ENCODE measurements around the gene NODAL.
"Not testable (repeated sequence)": the region's sequence is repeated elsewhere in the genome, so short reads cannot be mapped to it uniquely, and the experiment has no call there.

NODAL gene

GRCh38 chr10:70441161-70441894 lies at the start of gene NODAL:
TSS of gene NODAL (minus strand) at chr10:70441681. CDS start at chr10:70441667, 14 bp downstream.
- DNase-seq (no peak), ATAC-seq (replicated peaks) (peak; percentile 39 to 50)
- peaks cover 36 to 52% of the 10 kb centered on the region in 2 donors for H3K27me3 Mint-ChIP-seq
- H3K27ac Mint-ChIP-seq = peak within 1 kb of the TSS; percentile 51
- H3K36me3 Mint-ChIP-seq = no peaks in the 10 kb centered on the region
- H3K9me3 Mint-ChIP-seq = no peaks in the 10 kb centered on the region
- peaks cover 9 to 21% of the 10 kb centered on the region in 2 donors for H3K4me1 Mint-ChIP-seq
- peak within 1 kb of the TSS; percentile 71 to 75 for H3K4me3 Mint-ChIP-seq

- ATAC-seq (replicated peaks) = no peak
- no peaks in the 10 kb centered on the region for H3K9me3 Mint-ChIP-seq
- H3K27me3 Mint-ChIP-seq = peaks cover 0 to 5% of the 10 kb centered on the region in 2 donors
- H3K4me1 Mint-ChIP-seq = peaks cover 37 to 49% of the 10 kb centered on the region in 2 donors
- no peak overlapping the region for H3K4me3 Mint-ChIP-seq
- no peaks in the 10 kb centered on the region for H3K36me3 Mint-ChIP-seq
- H3K27ac Mint-ChIP-seq = no peak overlapping the region
- DNase-seq = no peak
Measured at GRCh38 chr10:70490142-70490541, 48.7 kb upstream of the NODAL start.

GRCh38 chr10:70487824-70488223 lies 46.3 kb upstream of the NODAL start:
- Mint-ChIP-seq H3K27me3 (peaks cover 0 to 5% of the 10 kb centered on the region in 2 donors), H3K4me3 (no peak overlapping the region), H3K4me1 (peaks cover 20 to 25% of the 10 kb centered on the region in 2 donors), H3K9me3 (no peaks in the 10 kb centered on the region), H3K36me3 (peaks cover 2 to 3% of the 10 kb centered on the region in 2 donors), H3K27ac (no peak overlapping the region)
- no peak for ATAC-seq (replicated peaks)
- DNase-seq = no peak

GRCh38 chr10:70483872-70484271 lies 42.4 kb upstream of the NODAL start:
- Mint-ChIP-seq H3K4me1 (peaks cover 31 to 33% of the 10 kb centered on the region in 2 donors), H3K27me3 (peaks cover 0 to 13% of the 10 kb centered on the region in 2 donors)
- not testable (repeated sequence) for H3K4me3 Mint-ChIP-seq; ATAC-seq (replicated peaks); DNase-seq; H3K36me3 Mint-ChIP-seq; H3K9me3 Mint-ChIP-seq; H3K27ac Mint-ChIP-seq

- Mint-ChIP-seq H3K4me3 (no peak overlapping the region), H3K9me3 (no peaks in the 10 kb centered on the region), H3K4me1 (peaks cover 32 to 33% of the 10 kb centered on the region in 2 donors), H3K27me3 (peaks cover 0 to 7% of the 10 kb centered on the region in 2 donors), H3K36me3 (peaks cover 4% of the 10 kb centered on the region in 2 donors), H3K27ac (peak overlapping the region; percentile 2)
- no peak for ATAC-seq (replicated peaks)
- no peak for DNase-seq
Measured at GRCh38 chr10:70482982-70483760, 41.7 kb upstream of the NODAL start.

GRCh38 chr10:70481831-70482530 lies 40.5 kb upstream of the NODAL start:
- ATAC-seq (replicated peaks) = no peak
- peaks cover 4% of the 10 kb centered on the region in 2 donors for H3K36me3 Mint-ChIP-seq
- H3K27me3 Mint-ChIP-seq = peaks cover 0 to 7% of the 10 kb centered on the region in 2 donors
- no peak overlapping the region for H3K27ac Mint-ChIP-seq
- no peak overlapping the region for H3K4me3 Mint-ChIP-seq
- H3K9me3 Mint-ChIP-seq = no peaks in the 10 kb centered on the region
- peaks cover 39 to 44% of the 10 kb centered on the region in 2 donors for H3K4me1 Mint-ChIP-seq
- no peak for DNase-seq

GRCh38 chr10:70481105-70481504 lies 39.6 kb upstream of the NODAL start:
- ATAC-seq (replicated peaks) (no peak), DNase-seq (no peak)
- Mint-ChIP-seq H3K27me3 (peaks cover 0 to 7% of the 10 kb centered on the region in 2 donors), H3K4me1 (peaks cover 44 to 52% of the 10 kb centered on the region in 2 donors), H3K27ac (no peak overlapping the region), H3K9me3 (no peaks in the 10 kb centered on the region), H3K4me3 (no peak overlapping the region), H3K36me3 (peaks cover 4% of the 10 kb centered on the region in 2 donors)

GRCh38 chr10:70480239-70480861 lies 38.9 kb upstream of the NODAL start:
- ATAC-seq (replicated peaks) (peak; percentile 58 to 59), DNase-seq (no peak)
- Mint-ChIP-seq H3K4me1 (peaks cover 47 to 55% of the 10 kb centered on the region in 2 donors), H3K9me3 (no peaks in the 10 kb centered on the region), H3K27me3 (peaks cover 0 to 7% of the 10 kb centered on the region in 2 donors), H3K27ac (peak overlapping the region; percentile 5), H3K36me3 (peaks cover 4% of the 10 kb centered on the region in 2 donors), H3K4me3 (peak overlapping the region; percentile 64 to 73)

GRCh38 chr10:70479626-70480238 lies 38.3 kb upstream of the NODAL start:
- ATAC-seq (replicated peaks) (no peak), DNase-seq (no peak)
- Mint-ChIP-seq H3K9me3 (no peaks in the 10 kb centered on the region), H3K27ac (peak overlapping the region; percentile 56), H3K4me1 (peaks cover 47 to 55% of the 10 kb centered on the region in 2 donors), H3K27me3 (peaks cover 0 to 7% of the 10 kb centered on the region in 2 donors), H3K4me3 (peak overlapping the region; percentile 71 to 73), H3K36me3 (peaks cover 4% of the 10 kb centered on the region in 2 donors)

- Mint-ChIP-seq H3K27me3 (peaks cover 0 to 7% of the 10 kb centered on the region in 2 donors), H3K4me1 (peaks cover 47 to 55% of the 10 kb centered on the region in 2 donors), H3K36me3 (peaks cover 4% of the 10 kb centered on the region in 2 donors), H3K9me3 (no peaks in the 10 kb centered on the region), H3K27ac (no peak overlapping the region), H3K4me3 (peak overlapping the region; percentile 71 to 73)
- no peak for DNase-seq
- no peak for ATAC-seq (replicated peaks)
Measured at GRCh38 chr10:70479165-70479581, 37.7 kb upstream of the NODAL start.

GRCh38 chr10:70478191-70479164 lies 37.0 kb upstream of the NODAL start, which contains the start of gene PALD1:
TSS of gene PALD1 (plus strand) at chr10:70478767. CDS start at chr10:70525952, 47,185 bp downstream.
- Mint-ChIP-seq H3K27me3 (peaks cover 0 to 7% of the 10 kb centered on the region in 2 donors), H3K4me1 (peaks cover 47 to 55% of the 10 kb centered on the region in 2 donors), H3K9me3 (no peaks in the 10 kb centered on the region), H3K36me3 (peaks cover 4% of the 10 kb centered on the region in 2 donors), H3K27ac (peak within 1 kb of the TSS; percentile 87), H3K4me3 (peak within 1 kb of the TSS; percentile 85 to 89)
- ATAC-seq (replicated peaks) (peak; percentile 32 to 44), DNase-seq (no peak)

- Mint-ChIP-seq H3K4me3 (peak overlapping the region; percentile 85 to 89), H3K27me3 (peaks cover 0 to 7% of the 10 kb centered on the region in 2 donors), H3K36me3 (peaks cover 0 to 1% of the 10 kb centered on the region in 2 donors), H3K27ac (peak overlapping the region; percentile 87), H3K9me3 (no peaks in the 10 kb centered on the region), H3K4me1 (peaks cover 41 to 55% of the 10 kb centered on the region in 2 donors)
- ATAC-seq (replicated peaks) (peak; percentile 43 to 48), DNase-seq (peak; percentile 46)
Measured at GRCh38 chr10:70477661-70478162, 36.2 kb upstream of the NODAL start.
